Mammary epithelial cell (primary cell): ENCODE data around the gene TXNL4B.

Source experiments
- EZH2 ChIP-seq: IDR thresholded peaks from 2 replicates; pipeline ENCODE4 v1.6.1; 2012; ENCODE audit warnings: low read length, inconsistent platforms, borderline replicate concordance
- TF ChIP-seq, protein P1 (sequence below), 2 donors: IDR thresholded peaks in 1 of 2; conservative IDR thresholded peaks in 1 of 2; 2 replicates each; pipeline ENCODE4 v1.5.1; 2011 to 2012; ENCODE audit warnings: inconsistent platforms in 2 of 2, low read length in 2 of 2, mild to moderate bottlenecking in 2 of 2, control low read depth in 1 of 2, low read depth in 1 of 2; ENCODE audit not compliant: insufficient read depth in 1 of 2; ENCODE audit errors: extremely low read depth in 1 of 2

DNA sequence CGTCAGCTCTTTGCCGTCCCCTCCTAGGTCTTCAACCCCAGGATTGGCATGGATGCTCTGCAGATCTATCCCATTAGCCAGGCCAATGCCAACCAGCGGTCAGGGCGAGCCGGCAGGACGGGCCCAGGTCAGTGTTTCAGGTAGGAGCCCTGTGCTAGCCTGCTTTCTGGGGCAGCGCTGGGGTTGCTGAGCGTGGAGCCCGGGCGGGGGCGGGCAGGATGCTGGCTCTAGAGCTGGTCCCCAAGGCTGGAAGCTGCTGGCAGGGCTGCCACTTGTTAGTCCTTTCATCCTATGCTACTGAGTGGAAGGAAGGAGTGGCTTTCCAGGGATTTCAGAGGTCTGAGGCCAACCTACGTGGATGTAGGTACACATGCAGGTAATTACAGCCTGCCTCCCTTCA, 12.6 kb upstream of the TXNL4B start:
- TF ChIP-seq, protein P1, sequence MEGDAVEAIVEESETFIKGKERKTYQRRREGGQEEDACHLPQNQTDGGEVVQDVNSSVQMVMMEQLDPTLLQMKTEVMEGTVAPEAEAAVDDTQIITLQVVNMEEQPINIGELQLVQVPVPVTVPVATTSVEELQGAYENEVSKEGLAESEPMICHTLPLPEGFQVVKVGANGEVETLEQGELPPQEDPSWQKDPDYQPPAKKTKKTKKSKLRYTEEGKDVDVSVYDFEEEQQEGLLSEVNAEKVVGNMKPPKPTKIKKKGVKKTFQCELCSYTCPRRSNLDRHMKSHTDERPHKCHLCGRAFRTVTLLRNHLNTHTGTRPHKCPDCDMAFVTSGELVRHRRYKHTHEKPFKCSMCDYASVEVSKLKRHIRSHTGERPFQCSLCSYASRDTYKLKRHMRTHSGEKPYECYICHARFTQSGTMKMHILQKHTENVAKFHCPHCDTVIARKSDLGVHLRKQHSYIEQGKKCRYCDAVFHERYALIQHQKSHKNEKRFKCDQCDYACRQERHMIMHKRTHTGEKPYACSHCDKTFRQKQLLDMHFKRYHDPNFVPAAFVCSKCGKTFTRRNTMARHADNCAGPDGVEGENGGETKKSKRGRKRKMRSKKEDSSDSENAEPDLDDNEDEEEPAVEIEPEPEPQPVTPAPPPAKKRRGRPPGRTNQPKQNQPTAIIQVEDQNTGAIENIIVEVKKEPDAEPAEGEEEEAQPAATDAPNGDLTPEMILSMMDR (conservative IDR thresholded peaks at IDR 0.05 in 1 of 2, IDR thresholded peaks at IDR 0.05 in 1 of 2; ENCODE audit: extremely low read depth in 1 of 2, insufficient read depth in 1 of 2, low read depth in 1 of 2, low read length in 2 of 2): no peak
- TF ChIP-seq EZH2: no peak
